HepG2 (cell line): Measurements from ENCODE around the gene KCNAB3. TPM values are rescaled to one million over a fixed set of nuclear protein-coding genes. Genes with fewer than 3 reads are reported as not detected.

ENCODE experiments used
- ATAC-seq: fragments of 200-7000 bp; cut with Tn5 transposase; 3 replicates; pipeline ENCODE4 v1.9.1; 2020; ENCODE audit warnings: mild to moderate bottlenecking, moderate library complexity
- BruUV-seq: library from RNA; stranded (reverse); fragments of 400-500 nt; replicated peaks from 2 replicates; lab custom pipeline; 2021; lab: Mats Ljungman, UMichigan
- CTCF ChIA-PET: fragments of 300-600 bp; formaldehyde crosslinking; extraction: SDS; loops from one replicate; lab custom pipeline; 2021; ENCODE audit warnings: low total read pairs, inconsistent platforms, low intra/inter-chr PET ratio; lab: Yijun Ruan, JAX
- POLR2A ChIA-PET: fragments of 350-600 bp; sonication (Branson Sonifier 250); formaldehyde crosslinking; loops from one replicate; lab custom pipeline; 2020; ENCODE audit warnings: antibody characterized with exemption, inconsistent platforms; lab: Yijun Ruan, JAX
- DNase-seq: peaks from one replicate; pipeline ENCODE4 v3.0.0-alpha.2; 2015; ENCODE audit warnings: low spot score
- FAIRE-seq: peaks from 3 replicates; lab custom pipeline; 2011; peaks lifted over from hg19 to GRCh38; lab: Jason Lieb, UNC
- H2AFZ ChIP-seq: one replicate; pipeline ENCODE4 v1.6.1; 2011; ENCODE audit warnings: low read length, inconsistent platforms
- H3K27ac ChIP-seq: fragments of 300-600 bp; 3 replicates; pipeline ENCODE4 v1.8.0; 2011; ENCODE audit warnings: mixed run types, mild to moderate bottlenecking, mixed read lengths, low read length, inconsistent platforms; ENCODE audit not compliant: insufficient read depth; ENCODE audit errors: extremely low read length
- H3K27me3 ChIP-seq, 2 experiments: fragments of 200-600 bp in 1 of 2; 2 replicates in 1 of 2; 3 replicates in 1 of 2; pipeline versions ENCODE4 v1.6.0 to v1.8.0; 2011; ENCODE audit warnings: low read length in 2 of 2, mild to moderate bottlenecking in 2 of 2, moderate library complexity in 2 of 2, inconsistent platforms in 1 of 2; ENCODE audit not compliant: insufficient read depth in 2 of 2, control insufficient read depth in 1 of 2
- H3K36me3 ChIP-seq, 2 experiments: fragments of 200-600 bp in 1 of 2; replicated peaks in 1 of 2; 2 replicates in 1 of 2; 3 replicates in 1 of 2; pipeline versions ENCODE4 v1.5.1 to v1.8.0; 2011; ENCODE audit warnings: low read length in 2 of 2, inconsistent platforms in 1 of 2; ENCODE audit not compliant: insufficient read depth in 2 of 2, control insufficient read depth in 1 of 2
- H3K4me1 ChIP-seq: 2 replicates; pipeline ENCODE4 v1.5.1; 2012; ENCODE audit warnings: low read length, inconsistent platforms; ENCODE audit not compliant: insufficient read depth
- H3K4me2 ChIP-seq: 2 replicates; pipeline ENCODE4 v1.6.0; 2011; ENCODE audit warnings: low read depth, low read length, inconsistent platforms
- H3K4me3 ChIP-seq, 3 experiments: fragments of 200-600 bp in 1 of 3; sonication (generic), shearing (Covaris generic) in 1 of 3; replicated peaks in 1 of 3; 2 replicates each; pipeline ENCODE4 v1.5.1; 2011 to 2016; ENCODE audit warnings: low read length in 3 of 3, inconsistent platforms in 2 of 3, low read depth in 2 of 3, mild to moderate bottlenecking in 2 of 3, control low read depth in 1 of 3, mixed read lengths in 1 of 3; ENCODE audit not compliant: insufficient read depth in 1 of 3
- H3K79me2 ChIP-seq: one replicate; pipeline ENCODE4 v1.6.1; 2011; ENCODE audit warnings: low read length, inconsistent platforms; ENCODE audit not compliant: insufficient read depth
- H3K9ac ChIP-seq: 2 replicates; pipeline ENCODE4 v1.6.0; 2011; ENCODE audit warnings: mild to moderate bottlenecking, low read depth, low read length, inconsistent platforms; ENCODE audit not compliant: insufficient read depth
- H3K9me3 ChIP-seq: 2 replicates; pipeline ENCODE4 v1.5.1; 2012; ENCODE audit warnings: mild to moderate bottlenecking, low read length
- H4K20me1 ChIP-seq: 2 replicates; pipeline ENCODE4 v1.6.0; 2011; ENCODE audit warnings: inconsistent platforms, mild to moderate bottlenecking, low read length, moderate library complexity; ENCODE audit not compliant: insufficient read depth
- CENPT ChIP-seq: sonication (generic); formaldehyde crosslinking; IDR thresholded peaks from 2 replicates; pipeline ENCODE4 v1.8.0; 2022; ENCODE audit warnings: low read depth, mild to moderate bottlenecking, moderate library complexity, missing genetic modification reagents
- CENPX ChIP-seq: sonication (generic); formaldehyde crosslinking; IDR thresholded peaks from 2 replicates; pipeline ENCODE4 v1.9.0; 2021; ENCODE audit warnings: mild to moderate bottlenecking, missing genetic modification reagents, moderate library complexity
- FOXO1 ChIP-seq: sonication (generic); formaldehyde crosslinking; IDR thresholded peaks from 2 replicates; pipeline ENCODE4 v1.4.0; 2020; ENCODE audit warnings: missing genetic modification reagents
- HNRNPUL1 ChIP-seq: fragments of 200-400 bp; formaldehyde crosslinking; IDR thresholded peaks from 2 replicates; pipeline ENCODE4 v1.6.1; 2017; ENCODE audit warnings: low read depth, mild to moderate bottlenecking, low read length, moderate library complexity
- KLF13 ChIP-seq: sonication (generic); formaldehyde crosslinking; IDR thresholded peaks from 2 replicates; pipeline ENCODE4 v1.4.0; 2020; ENCODE audit warnings: mild to moderate bottlenecking, missing genetic modification reagents
- NCOA1 ChIP-seq: sonication (generic); formaldehyde crosslinking; IDR thresholded peaks from 2 replicates; pipeline ENCODE4 v1.9.0; 2021; ENCODE audit warnings: missing genetic modification reagents
- RBM22 ChIP-seq: fragments of 200-400 bp; formaldehyde crosslinking; optimal IDR thresholded peaks from 2 replicates; pipeline ENCODE3; 2017; ENCODE audit warnings: mild to moderate bottlenecking, low read length, moderate library complexity
- SMAD9 ChIP-seq: sonication (generic); formaldehyde crosslinking; IDR thresholded peaks from 2 replicates; pipeline ENCODE4 v1.5.1; 2020; ENCODE audit warnings: mild to moderate bottlenecking, missing genetic modification reagents
- SYNCRIP ChIP-seq: fragments of 200-400 bp; formaldehyde crosslinking; IDR thresholded peaks from 2 replicates; pipeline ENCODE4 v1.6.1; 2018; ENCODE audit warnings: mild to moderate bottlenecking, low read depth, low read length; ENCODE audit not compliant: insufficient read depth
- THAP11 ChIP-seq: IDR thresholded peaks from 2 replicates; pipeline ENCODE4 v1.6.1; 2016; ENCODE audit warnings: missing biosample characterization, missing genetic modification reagents
- TRIM24 ChIP-seq: sonication (generic); formaldehyde crosslinking; IDR thresholded peaks from 2 replicates; pipeline ENCODE4 v1.8.0; 2022; ENCODE audit warnings: mild to moderate bottlenecking, missing genetic modification reagents
- ZBTB20 ChIP-seq: sonication (generic); formaldehyde crosslinking; IDR thresholded peaks from 2 replicates; pipeline ENCODE4 v1.8.1; 2023; ENCODE audit warnings: missing genetic modification reagents, low read depth, mild to moderate bottlenecking, borderline replicate concordance
- ZNF343 ChIP-seq: sonication (generic); formaldehyde crosslinking; IDR thresholded peaks from 2 replicates; pipeline ENCODE4 v1.4.0; 2020; ENCODE audit warnings: mild to moderate bottlenecking, missing genetic modification reagents
- ZNF709 ChIP-seq: sonication (generic); formaldehyde crosslinking; IDR thresholded peaks from 2 replicates; pipeline ENCODE4 v1.5.0; 2020; ENCODE audit warnings: mild to moderate bottlenecking, missing genetic modification reagents
- WGBS: methylation state at CpG from one replicate; pipeline ENCODE4 v1.1.6; 2017; ENCODE audit warnings: low lambda C conversion rate; 5-methylcytosine and 5-hydroxymethylcytosine counted together
- in situ Hi-C: cut with HindIII; loops from 2 replicates; pipeline ENCODE4 v1.10.0; 2017; ENCODE audit warnings: low pct_unique_long_range_greater_than_20kb; ENCODE audit not compliant: extremely low pct_ligation_motif_present
- intact Hi-C: fragments of 100-400 bp; cut with micrococcal nuclease; formaldehyde crosslinking; loops from one replicate; pipeline ENCODE4 v1.10.0; 2022; ENCODE audit not compliant: unreplicated experiment
- polyA plus RNA-seq, 8 experiments: library from polyadenylated mRNA; depleted of rRNA in 3 of 8; stranded (reverse) in 7 of 8; unstranded in 1 of 8; fragments of >200 nt; fragmentation: Illumina TruSeq in 4 of 8; extraction: Trizol in 4 of 8; gene quantifications; 2 replicates each; pipeline versions ENCODE4 v1.2.1 to v1.2.3, GENCODE V29; 2011 to 2016; ENCODE audit warnings: low read depth in 4 of 8, missing spikeins in 1 of 8, mixed read lengths in 1 of 8; ENCODE audit not compliant: insufficient read depth in 1 of 8
- total RNA-seq, 5 experiments: library from RNA; depleted of rRNA; stranded (reverse); fragments of >200 nt; fragmentation: Illumina TruSeq; extraction: Trizol; gene quantifications; 2 replicates each; pipeline ENCODE4 v1.2.3, GENCODE V29; 2016; ENCODE audit warnings: low read depth in 1 of 5

Gene KCNAB3
- total and polyA plus RNA-seq, 2 of the 13 experiments (the other 11 are each of a cell fraction or from before 2014, with no cell fraction given), result 0.29 to 0.88 TPM

DNA sequence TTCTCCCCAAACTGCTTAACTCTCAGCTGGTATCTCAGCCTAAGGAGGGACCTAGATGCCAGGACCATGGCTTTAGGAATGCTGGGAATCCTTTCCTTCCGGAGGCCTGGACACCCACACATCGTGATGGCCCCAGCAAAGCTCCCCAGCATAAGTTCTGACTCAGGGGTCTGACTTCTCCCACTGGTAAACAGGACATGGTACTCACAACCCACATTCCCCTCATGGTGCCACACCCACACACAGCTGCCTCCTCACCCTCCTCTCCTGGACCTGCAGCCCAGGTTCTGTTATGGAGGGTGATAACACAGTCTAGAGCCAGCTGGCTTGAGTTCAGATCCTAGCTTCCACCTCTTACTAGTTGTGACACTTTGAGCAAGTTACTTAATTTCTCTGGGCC lies 12.8 kb downstream of the KCNAB3 start:
- CTCF ChIA-PET, result no interaction called here
- H3K4me2 ChIP-seq, result no peak overlapping the region
- DNase-seq (peak; percentile 5), FAIRE-seq (no peak), ATAC-seq (peak; percentile 26; the same call in 1 of the 3 replicates)
- H3K4me1 ChIP-seq, result peaks cover 22% of the 10 kb centered on the region
- no peak overlapping the region for H2AFZ ChIP-seq
- 49% methylated on average over 2 of the region's 2 CpGs for WGBS
- H3K36me3 ChIP-seq, result no peaks in the 10 kb centered on the region
- POLR2A ChIA-PET, result interaction anchor here (0.8 to 4.5 kb wide), 4 partner anchors 15 to 84 kb away, joined by 3 to 27 read pairs (median 4); partner anchors contain the start of genes CNTROB, NAA38 and TRAPPC1
- TF ChIP-seq CENPT (CRISPR knock-in tag), result no peak
- no peak for TF ChIP-seq FOXO1 (CRISPR knock-in tag)
- TF ChIP-seq SYNCRIP, result no peak
- TF ChIP-seq ZNF343 (CRISPR knock-in tag), result no peak
- TF ChIP-seq ZNF709 (CRISPR knock-in tag), result no peak
- no peak for TF ChIP-seq RBM22
- no peak for TF ChIP-seq ZBTB20 (CRISPR knock-in tag)
- no peak for TF ChIP-seq HNRNPUL1
- TF ChIP-seq KLF13 (CRISPR knock-in tag), result no peak
- TF ChIP-seq SMAD9 (CRISPR knock-in tag), result no peak
- no peak for TF ChIP-seq THAP11 (CRISPR knock-in tag)
- TF ChIP-seq CENPX (CRISPR knock-in tag), result no peak
- no peak for TF ChIP-seq TRIM24 (CRISPR knock-in tag)
- TF ChIP-seq NCOA1 (CRISPR knock-in tag), result no peak
- H3K27ac ChIP-seq, result no peak overlapping the region
- no peaks in the 10 kb centered on the region for H4K20me1 ChIP-seq
- H3K27me3 ChIP-seq, result peaks cover 0 to 3% of the 10 kb centered on the region in 2 experiments; a peak in 1 of 5 replicates
- in situ Hi-C loops, result no loop called here
- no peaks in the 10 kb centered on the region for H3K9me3 ChIP-seq
- intact Hi-C loops, result no loop called here
- no peaks in the 10 kb centered on the region for H3K79me2 ChIP-seq
- BruUV-seq, result no TSS peak
- H3K9ac ChIP-seq, result no peak overlapping the region
- no peak overlapping the region for H3K4me3 ChIP-seq
